Stomach (tissue), 4 donors: ENCODE measurements around the gene CLCN6.

ENCODE experiments used
- CTCF ChIP-seq, 7 experiments: fragments of 450-650 bp in 4 of 7; fragments of 200-600 bp in 3 of 7; sonication (generic) in 3 of 7; IDR thresholded peaks; one replicate each; pipeline ENCODE4 v1.5.1; 2016 to 2019; ENCODE audit warnings: antibody characterized with exemption in 7 of 7, control low read depth in 2 of 7, mild to moderate bottlenecking in 1 of 7
- EP300 ChIP-seq: sonication (generic); formaldehyde crosslinking; IDR thresholded peaks from one replicate; pipeline ENCODE4 v1.6.1; 2017; ENCODE audit warnings: antibody characterized with exemption
- POLR2A ChIP-seq, 4 donors: fragments of 450-650 bp; IDR thresholded peaks; one replicate each; pipeline ENCODE4 v1.6.1; 2016; ENCODE audit warnings: antibody characterized with exemption in 4 of 4, control low read depth in 2 of 4, mild to moderate bottlenecking in 1 of 4, moderate library complexity in 1 of 4
- POLR2AphosphoS5 ChIP-seq, 3 donors: sonication (generic); formaldehyde crosslinking; IDR thresholded peaks; one replicate each; pipeline ENCODE4 v1.6.1; 2016; ENCODE audit warnings: antibody characterized with exemption in 3 of 3

DNA sequence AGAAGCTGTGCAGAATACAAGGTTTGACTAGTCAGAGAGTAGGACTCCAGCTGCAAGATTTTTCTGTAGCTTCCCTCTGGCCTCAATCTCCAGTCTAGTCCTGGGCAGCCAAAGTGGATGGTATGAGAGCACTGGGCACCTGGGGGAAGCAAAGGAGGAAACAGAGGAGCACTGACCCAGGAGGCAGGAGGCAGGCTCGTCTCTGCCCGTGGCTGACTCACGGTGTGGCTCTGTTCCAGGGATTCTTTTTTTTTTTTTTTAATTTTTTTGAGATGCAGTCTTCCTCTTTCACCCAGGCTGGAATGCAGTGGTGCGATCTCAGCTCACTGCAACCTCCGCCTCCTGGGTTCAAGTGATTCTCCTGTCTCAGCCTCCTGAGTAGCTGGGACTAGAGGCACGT, 56.9 kb downstream of the CLCN6 start:
- no peak for TF ChIP-seq CTCF (IDR thresholded peaks at IDR 0.05)
- no peak for TF ChIP-seq POLR2A (IDR thresholded peaks at IDR 0.05)
- TF ChIP-seq POLR2AphosphoS5 (IDR thresholded peaks at IDR 0.05): no peak
- no peak for TF ChIP-seq EP300
